ENCODE measurements around the gene SLIT3.

SLIT3 gene

GRCh38 chr5:168843277-168844015 lies 457.5 kb downstream of the SLIT3 start:
- no peak for DNase-seq

- no peak for DNase-seq
Observed at GRCh38 chr5:168842571-168843205, 458.3 kb downstream of the SLIT3 start.

GRCh38 chr5:168837852-168838251 lies 463.1 kb downstream of the SLIT3 start:
- no peak for DNase-seq

GRCh38 chr5:168836603-168837231 lies 464.2 kb downstream of the SLIT3 start:
- no peak for DNase-seq

GRCh38 chr5:168833936-168834335 lies 467.0 kb downstream of the SLIT3 start:
- no peak for DNase-seq

- DNase-seq: no peak
Observed at GRCh38 chr5:168833383-168833782, 467.6 kb downstream of the SLIT3 start.

- no peak for DNase-seq
Observed at GRCh38 chr5:168832308-168832707, 468.6 kb downstream of the SLIT3 start.

- no peak for DNase-seq
Observed at GRCh38 chr5:168831383-168831782, 469.6 kb downstream of the SLIT3 start.

GRCh38 chr5:168830833-168831232 lies 470.1 kb downstream of the SLIT3 start:
- DNase-seq: no peak

GRCh38 chr5:168829922-168830417 lies 471.0 kb downstream of the SLIT3 start:
- DNase-seq: no peak

GRCh38 chr5:168829044-168829443 lies 471.9 kb downstream of the SLIT3 start:
- no peak for DNase-seq

- DNase-seq: no peak
Observed at GRCh38 chr5:168827636-168828035, 473.3 kb downstream of the SLIT3 start.

- no peak for DNase-seq
Observed at GRCh38 chr5:168826246-168826725, 474.7 kb downstream of the SLIT3 start.

- DNase-seq: no peak
Observed at GRCh38 chr5:168822745-168823281, 478.1 kb downstream of the SLIT3 start.

GRCh38 chr5:168822248-168822744 lies 478.6 kb downstream of the SLIT3 start:
- no peak for DNase-seq

GRCh38 chr5:168820874-168821273 lies 480.1 kb downstream of the SLIT3 start:
- no peak for DNase-seq

- DNase-seq: no peak
Observed at GRCh38 chr5:168819004-168819621, 481.8 kb downstream of the SLIT3 start.

- no peak for DNase-seq
Observed at GRCh38 chr5:168818558-168818957, 482.4 kb downstream of the SLIT3 start.

- DNase-seq: no peak
Observed at GRCh38 chr5:168817591-168817990, 483.3 kb downstream of the SLIT3 start.

- no peak for DNase-seq
Observed at GRCh38 chr5:168816661-168817060, 484.3 kb downstream of the SLIT3 start.

GRCh38 chr5:168813184-168813968 lies 487.6 kb downstream of the SLIT3 start:
- no peak for DNase-seq

- DNase-seq: no peak
Observed at GRCh38 chr5:168810641-168811040, 490.3 kb downstream of the SLIT3 start.
